Hepatocyte (in vitro differentiated cells): Measurements from ENCODE around the gene PLEKHA7. TPM values are rescaled to one million over a fixed set of nuclear protein-coding genes. Genes with fewer than 3 reads are reported as not detected.

Experiments
- DNase-seq: peaks from one replicate; pipeline ENCODE4 v3.0.0-alpha.2; 2016; ENCODE audit warnings: low spot score
- H2AFZ ChIP-seq: fragments of 200-600 bp; sonication (generic); 2 replicates; pipeline ENCODE4 v1.6.0; 2016; ENCODE audit warnings: antibody characterized with exemption, mild to moderate bottlenecking
- H3K27ac ChIP-seq: fragments of 200-600 bp; sonication (generic); 2 replicates; pipeline ENCODE4 v1.5.1; 2016; ENCODE audit warnings: mild to moderate bottlenecking
- H3K27me3 ChIP-seq: fragments of 200-600 bp; sonication (generic); 2 replicates; pipeline ENCODE4 v1.6.1; 2016
- H3K36me3 ChIP-seq: fragments of 200-600 bp; sonication (generic); replicated peaks from 2 replicates; pipeline ENCODE4 v1.5.1; 2016; ENCODE audit warnings: low read depth; ENCODE audit not compliant: insufficient read depth
- H3K4me1 ChIP-seq: fragments of 200-600 bp; sonication (generic); 2 replicates; pipeline ENCODE4 v1.5.1; 2016; ENCODE audit warnings: mild to moderate bottlenecking, moderate library complexity; ENCODE audit not compliant: insufficient read depth
- H3K4me2 ChIP-seq: fragments of 200-600 bp; sonication (generic); 2 replicates; pipeline ENCODE4 v1.6.0; 2016
- H3K4me3 ChIP-seq: fragments of 200-600 bp; sonication (generic); 2 replicates; pipeline ENCODE4 v1.5.1; 2016; ENCODE audit warnings: mild to moderate bottlenecking
- H3K79me2 ChIP-seq: fragments of 200-600 bp; sonication (generic); 2 replicates; pipeline ENCODE4 v1.6.0; 2017; ENCODE audit warnings: mild to moderate bottlenecking
- H3K9me2 ChIP-seq: fragments of 200-600 bp; sonication (generic); replicated peaks from 2 replicates; pipeline ENCODE4 v1.6.0; 2017; ENCODE audit warnings: mild to moderate bottlenecking; ENCODE audit not compliant: insufficient read depth
- H3K9me3 ChIP-seq: fragments of 200-600 bp; sonication (generic); 2 replicates; pipeline ENCODE4 v1.5.1; 2016; ENCODE audit warnings: low read depth, mild to moderate bottlenecking
- H4K20me1 ChIP-seq: fragments of 200-600 bp; sonication (generic); 2 replicates; pipeline ENCODE4 v1.6.0; 2016; ENCODE audit warnings: mild to moderate bottlenecking; ENCODE audit not compliant: insufficient read depth, poor library complexity, severe bottlenecking
- EZH2 ChIP-seq: fragments of 200-600 bp; sonication (generic); IDR thresholded peaks from 2 replicates; pipeline ENCODE4 v1.6.1; 2016; ENCODE audit warnings: antibody characterized with exemption, mild to moderate bottlenecking, borderline replicate concordance
- EZH2phosphoT487 ChIP-seq: fragments of 200-600 bp; sonication (generic); IDR thresholded peaks from one replicate; pipeline ENCODE4 v1.6.1; 2018; ENCODE audit warnings: antibody characterized with exemption, mild to moderate bottlenecking, low read depth, moderate library complexity; ENCODE audit not compliant: unreplicated experiment, severe bottlenecking
- WGBS: methylation state at CpG from one replicate; pipeline ENCODE4 v1.1.6; 2016; ENCODE audit warnings: low lambda C conversion rate; ENCODE audit errors: missing lambda C conversion rate; 5-methylcytosine and 5-hydroxymethylcytosine counted together
- polyA plus RNA-seq: library from polyadenylated mRNA; unstranded; fragments of >200 nt; fragmentation: Nextera tagmentation; extraction: Ambion mirVana; gene quantifications from 2 replicates; pipeline ENCODE4 v1.2.1, GENCODE V29; 2016
- total RNA-seq: library from RNA; depleted of rRNA; stranded (reverse); fragments of >200 nt; gene quantifications from 2 replicates; pipeline ENCODE4 v1.2.3, GENCODE V29; 2014
- TF ChIP-seq, protein P1 (sequence below): fragments of 200-600 bp; sonication (generic); IDR thresholded peaks from 2 replicates; pipeline ENCODE4 v1.5.1; 2016; ENCODE audit warnings: antibody characterized with exemption, mild to moderate bottlenecking; ENCODE audit not compliant: poor library complexity

The PLEKHA7 gene
- total and polyA plus RNA-seq, 2 experiments from 2014 or later, result 16.7 to 35.6 TPM

DNA sequence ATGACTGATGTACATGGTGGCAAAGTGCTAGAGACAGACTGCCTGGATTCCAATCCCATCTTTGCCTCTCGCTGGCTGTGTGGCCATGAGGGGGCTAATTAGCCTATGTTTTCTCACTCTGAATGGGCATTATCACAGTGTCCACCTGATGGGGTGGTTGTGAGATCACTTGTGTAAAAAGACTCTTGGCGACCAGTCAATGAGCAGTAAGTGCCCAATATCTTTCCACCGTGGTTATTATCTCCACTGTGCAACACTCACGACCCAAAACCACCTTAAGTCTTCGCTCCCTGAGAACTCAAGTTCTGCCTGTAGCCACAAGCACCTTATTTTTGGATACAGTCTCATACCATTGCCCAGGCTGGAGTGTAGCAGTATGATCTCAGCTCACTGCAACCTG lies 52.1 kb downstream of the PLEKHA7 start:
- H3K4me1 ChIP-seq, result peaks cover 26% of the 10 kb centered on the region
- H2AFZ ChIP-seq, result no peak overlapping the region
- no peaks in the 10 kb centered on the region for H3K9me3 ChIP-seq
- no peak overlapping the region for H3K4me3 ChIP-seq
- no peaks in the 10 kb centered on the region for H3K36me3 ChIP-seq
- H3K79me2 ChIP-seq, result peaks cover 51% of the 10 kb centered on the region
- H3K4me2 ChIP-seq, result no peak overlapping the region
- H3K9me2 ChIP-seq, result no peaks in the 10 kb centered on the region
- no peak for DNase-seq
- no peaks in the 10 kb centered on the region for H3K27me3 ChIP-seq
- H3K27ac ChIP-seq, result no peak overlapping the region
- TF ChIP-seq, protein P1, sequence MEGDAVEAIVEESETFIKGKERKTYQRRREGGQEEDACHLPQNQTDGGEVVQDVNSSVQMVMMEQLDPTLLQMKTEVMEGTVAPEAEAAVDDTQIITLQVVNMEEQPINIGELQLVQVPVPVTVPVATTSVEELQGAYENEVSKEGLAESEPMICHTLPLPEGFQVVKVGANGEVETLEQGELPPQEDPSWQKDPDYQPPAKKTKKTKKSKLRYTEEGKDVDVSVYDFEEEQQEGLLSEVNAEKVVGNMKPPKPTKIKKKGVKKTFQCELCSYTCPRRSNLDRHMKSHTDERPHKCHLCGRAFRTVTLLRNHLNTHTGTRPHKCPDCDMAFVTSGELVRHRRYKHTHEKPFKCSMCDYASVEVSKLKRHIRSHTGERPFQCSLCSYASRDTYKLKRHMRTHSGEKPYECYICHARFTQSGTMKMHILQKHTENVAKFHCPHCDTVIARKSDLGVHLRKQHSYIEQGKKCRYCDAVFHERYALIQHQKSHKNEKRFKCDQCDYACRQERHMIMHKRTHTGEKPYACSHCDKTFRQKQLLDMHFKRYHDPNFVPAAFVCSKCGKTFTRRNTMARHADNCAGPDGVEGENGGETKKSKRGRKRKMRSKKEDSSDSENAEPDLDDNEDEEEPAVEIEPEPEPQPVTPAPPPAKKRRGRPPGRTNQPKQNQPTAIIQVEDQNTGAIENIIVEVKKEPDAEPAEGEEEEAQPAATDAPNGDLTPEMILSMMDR, result no peak
- no peak for TF ChIP-seq EZH2
- no peak for TF ChIP-seq EZH2phosphoT487
- H4K20me1 ChIP-seq, result no peaks in the 10 kb centered on the region
- WGBS, result 86% methylated on average over 5 of the region's 5 CpGs

DNA sequence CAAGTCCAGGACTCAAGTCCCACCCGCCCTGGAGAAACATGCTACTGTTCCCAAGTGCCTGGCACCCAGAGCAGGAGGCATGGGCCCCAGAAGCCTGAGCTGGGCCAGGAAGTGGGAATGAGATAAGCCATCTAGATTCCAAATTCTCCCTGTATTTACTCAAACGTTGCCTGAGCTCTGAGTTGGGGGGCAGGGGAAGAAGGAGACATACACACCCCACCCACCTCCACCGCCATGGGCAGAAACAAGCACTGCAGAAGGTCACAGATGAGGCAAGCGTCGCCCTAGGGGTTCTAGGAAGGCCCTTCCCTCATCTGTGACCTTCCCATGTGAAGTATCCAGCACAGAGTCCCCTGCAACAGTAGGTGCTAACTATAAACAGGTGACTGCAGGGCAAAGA lies 54.0 kb downstream of the PLEKHA7 start:
- Histone ChIP-seq H3K4me1 (peaks cover 24% of the 10 kb centered on the region), H3K9me2 (no peaks in the 10 kb centered on the region), H3K4me3 (no peak overlapping the region), H3K27ac (peak overlapping the region; percentile 37), H3K79me2 (peaks cover 52% of the 10 kb centered on the region), H3K4me2 (no peak overlapping the region), H3K9me3 (no peaks in the 10 kb centered on the region), H4K20me1 (no peaks in the 10 kb centered on the region), H3K27me3 (no peaks in the 10 kb centered on the region), H2AFZ (no peak overlapping the region), H3K36me3 (no peaks in the 10 kb centered on the region)
- 62% methylated on average over 5 of the region's 5 CpGs for WGBS
- DNase-seq, result no peak
- no peak for TF ChIP-seq EZH2
- TF ChIP-seq EZH2phosphoT487, result no peak
- TF ChIP-seq, protein P1, result no peak

DNA sequence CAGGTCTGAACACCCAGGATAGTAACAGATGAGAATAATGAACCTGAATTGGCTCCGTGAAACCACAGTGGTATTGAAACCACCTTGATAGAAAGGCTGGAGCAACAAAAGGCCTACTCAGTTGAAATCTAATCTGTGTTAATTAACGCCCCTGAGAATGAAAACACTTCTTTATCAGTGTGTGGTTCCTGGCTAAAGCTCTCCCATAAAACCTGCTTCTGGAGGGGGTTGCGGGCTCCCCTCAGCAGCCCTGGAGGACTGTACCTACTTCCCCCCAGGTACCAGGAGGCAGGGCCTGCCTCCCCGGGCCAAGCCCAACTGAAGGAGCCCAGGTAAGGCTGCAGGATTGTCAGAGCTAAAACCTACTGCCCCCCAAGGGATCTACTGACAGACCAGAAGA lies 54.6 kb downstream of the PLEKHA7 start:
- H3K9me2 ChIP-seq, result no peaks in the 10 kb centered on the region
- no peak for TF ChIP-seq EZH2
- no peak for TF ChIP-seq EZH2phosphoT487
- TF ChIP-seq, protein P1, result no peak
- peak overlapping the region; percentile 37 for H3K27ac ChIP-seq
- no peak overlapping the region for H3K4me3 ChIP-seq
- no peak for DNase-seq
- H3K4me1 ChIP-seq, result peaks cover 24% of the 10 kb centered on the region
- WGBS, result 76% methylated on average over 4 of the region's 4 CpGs
- no peaks in the 10 kb centered on the region for H3K27me3 ChIP-seq
- H2AFZ ChIP-seq, result no peak overlapping the region
- no peak overlapping the region for H3K4me2 ChIP-seq
- no peaks in the 10 kb centered on the region for H3K9me3 ChIP-seq
- H3K36me3 ChIP-seq, result no peaks in the 10 kb centered on the region
- H4K20me1 ChIP-seq, result no peaks in the 10 kb centered on the region
- peaks cover 51% of the 10 kb centered on the region for H3K79me2 ChIP-seq

DNA sequence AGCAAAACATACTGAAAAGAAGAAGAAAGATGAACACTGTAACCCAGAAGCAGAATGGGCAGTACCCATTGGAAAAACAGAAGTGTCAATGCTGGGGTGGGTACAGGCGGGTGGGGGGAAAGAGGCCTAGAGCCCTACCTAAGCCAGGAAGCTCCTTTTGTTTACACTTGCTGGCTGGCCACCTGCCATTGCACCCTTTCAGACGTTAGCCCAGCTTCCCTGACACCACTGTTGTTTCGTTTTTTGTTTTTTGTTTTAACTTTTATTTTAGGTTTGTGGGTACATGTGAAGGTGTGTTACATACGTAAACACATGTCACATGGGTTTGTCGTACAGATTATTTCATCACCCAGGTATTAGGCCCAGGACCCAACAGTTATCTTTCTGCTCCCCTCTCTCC lies 55.4 kb downstream of the PLEKHA7 start:
- Histone ChIP-seq H3K79me2 (peaks cover 43% of the 10 kb centered on the region), H3K4me1 (peaks cover 25% of the 10 kb centered on the region), H2AFZ (no peak overlapping the region), H4K20me1 (no peaks in the 10 kb centered on the region), H3K4me3 (no peak overlapping the region), H3K27ac (no peak overlapping the region), H3K9me2 (no peaks in the 10 kb centered on the region), H3K27me3 (no peaks in the 10 kb centered on the region), H3K9me3 (no peaks in the 10 kb centered on the region), H3K4me2 (no peak overlapping the region), H3K36me3 (no peaks in the 10 kb centered on the region)
- DNase-seq, result no peak
- WGBS, result 81% methylated on average over 5 of the region's 5 CpGs
- no peak for TF ChIP-seq EZH2
- TF ChIP-seq EZH2phosphoT487, result no peak
- TF ChIP-seq, protein P1, result no peak
